Activated gamma-delta T cell treated with anti-CD3 and anti-CD28 coated beads, Interleukin-2, amount 50 U/mL, for 16 hours (primary cell): ENCODE data around the gene SFTPD.
"Not testable (repeated sequence)": the region's sequence is repeated elsewhere in the genome, so short reads cannot be mapped to it uniquely, and the experiment has no call there.

Experiments used
- DNase-seq: peaks from one replicate; pipeline ENCODE4 v3.0.0-alpha.2; 2020; ENCODE audit warnings: low read depth

The SFTPD gene

GRCh38 chr10:79948976-79949722 is at the start of gene SFTPD:
TSS of gene SFTPD (minus strand) at chr10:79949105. CDS start at chr10:79946659, 2,446 bp downstream.
- DNase-seq, result no peak

GRCh38 chr10:79995979-79996634 is 47.2 kb upstream of the SFTPD start:
- no peak for DNase-seq

- DNase-seq, result no peak
These were observed 45.7 kb upstream of the SFTPD start for GRCh38 chr10:79994556-79994955.

- not testable (repeated sequence) for DNase-seq
These were observed 39.3 kb upstream of the SFTPD start for GRCh38 chr10:79988199-79988598.

GRCh38 chr10:79986661-79987060 is 37.8 kb upstream of the SFTPD start:
- not testable (repeated sequence) for DNase-seq

GRCh38 chr10:79985481-79986072 is 36.7 kb upstream of the SFTPD start:
- no peak for DNase-seq

- no peak for DNase-seq
These were observed 35.9 kb upstream of the SFTPD start for GRCh38 chr10:79984851-79985250.

- DNase-seq, result no peak
These were observed 34.5 kb upstream of the SFTPD start for GRCh38 chr10:79983286-79983909.

- DNase-seq, result no peak
These were observed 34.0 kb upstream of the SFTPD start for GRCh38 chr10:79982861-79983260.

GRCh38 chr10:79982362-79982800 is 33.5 kb upstream of the SFTPD start:
- no peak for DNase-seq

- no peak for DNase-seq
These were observed 32.8 kb upstream of the SFTPD start for GRCh38 chr10:79981450-79982361.

- no peak for DNase-seq
These were observed 31.8 kb upstream of the SFTPD start for GRCh38 chr10:79980711-79981110.

GRCh38 chr10:79979976-79980687 is 31.2 kb upstream of the SFTPD start:
- DNase-seq, result no peak

- no peak for DNase-seq
These were observed 30.5 kb upstream of the SFTPD start for GRCh38 chr10:79979310-79979975.

GRCh38 chr10:79976999-79977398 is 28.1 kb upstream of the SFTPD start:
- DNase-seq, result no peak

- DNase-seq, result no peak
These were observed 21.2 kb upstream of the SFTPD start for GRCh38 chr10:79970062-79970461.

- no peak for DNase-seq
These were observed 999 bp downstream of the SFTPD start for GRCh38 chr10:79947787-79948424.

- no peak for DNase-seq
These were observed 1.9 kb downstream of the SFTPD start for GRCh38 chr10:79947083-79947415.

GRCh38 chr10:79946271-79947082 is 2.4 kb downstream of the SFTPD start:
- no peak for DNase-seq
